A673 (cell line): Measurements from ENCODE around the gene PRDM4. TPM values are rescaled to one million over a fixed set of nuclear protein-coding genes. Genes with fewer than 3 reads are reported as not detected.

ENCODE experiments used
- BruUV-seq: library from RNA; stranded (reverse); fragments of 400-500 nt; replicated peaks from 2 replicates; lab custom pipeline; 2021; lab: Mats Ljungman, UMichigan
- CTCF ChIA-PET: fragments of 300-600 bp; sonication (Branson Sonifier 250); formaldehyde crosslinking; loops from one replicate; lab custom pipeline; 2022; ENCODE audit warnings: antibody characterized with exemption; lab: Charles Lee
- POLR2A ChIA-PET: fragments of 300-600 bp; sonication (Branson Sonifier 250); formaldehyde crosslinking; loops from one replicate; lab custom pipeline; 2022; ENCODE audit warnings: antibody characterized with exemption; ENCODE audit not compliant: low non-redundant PET; lab: Charles Lee
- DNase-seq: peaks from one replicate; pipeline ENCODE4 v3.0.0-alpha.2; 2015; ENCODE audit warnings: low spot score
- H3K27ac ChIP-seq: fragments of 200-600 bp; sonication (generic); 2 replicates; pipeline ENCODE4 v1.5.1; 2016; ENCODE audit warnings: mixed run types, low read depth, mild to moderate bottlenecking, mixed read lengths, antibody characterized with exemption, low read length; ENCODE audit not compliant: poor library complexity, severe bottlenecking
- H3K27me3 ChIP-seq: fragments of 200-600 bp; sonication (generic); replicated peaks from 2 replicates; pipeline ENCODE4 v1.6.1; 2017; ENCODE audit warnings: mixed run types, low read depth, mild to moderate bottlenecking, mixed read lengths, antibody characterized with exemption, low read length; ENCODE audit not compliant: insufficient read depth, poor library complexity
- H3K36me3 ChIP-seq: fragments of 200-600 bp; sonication (generic); 2 replicates; pipeline ENCODE4 v1.6.1; 2016; ENCODE audit warnings: mixed run types, mild to moderate bottlenecking, mixed read lengths, antibody characterized with exemption, low read length; ENCODE audit not compliant: insufficient read depth, poor library complexity, severe bottlenecking
- H3K4me1 ChIP-seq: fragments of 200-600 bp; sonication (generic); 2 replicates; pipeline ENCODE4 v1.6.1; 2017; ENCODE audit warnings: mixed run types, mild to moderate bottlenecking, mixed read lengths, antibody characterized with exemption, low read length; ENCODE audit not compliant: insufficient read depth, poor library complexity, severe bottlenecking
- H3K4me3 ChIP-seq: fragments of 200-600 bp; sonication (generic); 2 replicates; pipeline ENCODE4 v1.5.1; 2016; ENCODE audit warnings: low read depth, mixed run types, mild to moderate bottlenecking, mixed read lengths, low read length; ENCODE audit not compliant: poor library complexity, severe bottlenecking
- H3K9me3 ChIP-seq: fragments of 200-600 bp; sonication (generic); 2 replicates; pipeline ENCODE4 v1.6.1; 2016; ENCODE audit warnings: mixed run types, low read depth, mild to moderate bottlenecking, mixed read lengths, antibody characterized with exemption, low read length; ENCODE audit not compliant: poor library complexity, severe bottlenecking
- EZH2 ChIP-seq: fragments of 200-600 bp; sonication (generic); IDR thresholded peaks from 2 replicates; pipeline ENCODE4 v1.6.1; 2017; ENCODE audit warnings: borderline replicate concordance, low read depth, mild to moderate bottlenecking, mixed read lengths, antibody characterized with exemption, low read length; ENCODE audit not compliant: poor library complexity, severe bottlenecking
- intact Hi-C: fragments of 100-400 bp; cut with micrococcal nuclease; formaldehyde crosslinking; loops from one replicate; pipeline ENCODE4 v1.10.0; 2022; ENCODE audit not compliant: unreplicated experiment
- total RNA-seq: library from RNA; stranded (reverse); gene quantifications from 2 replicates; pipeline ENCODE4 v1.2.3, GENCODE V29; 2021
- TF ChIP-seq, protein P1 (sequence below): fragments of 300-800, 200-600 bp; sonication (generic); conservative IDR thresholded peaks from 2 replicates; pipeline ENCODE4 v1.5.1; 2017; ENCODE audit warnings: low read depth, mild to moderate bottlenecking, antibody characterized with exemption, low read length, moderate library complexity, mixed read lengths

The PRDM4 gene
- total RNA-seq, 1 experiment from 2014 or later = 31.5 TPM

DNA sequence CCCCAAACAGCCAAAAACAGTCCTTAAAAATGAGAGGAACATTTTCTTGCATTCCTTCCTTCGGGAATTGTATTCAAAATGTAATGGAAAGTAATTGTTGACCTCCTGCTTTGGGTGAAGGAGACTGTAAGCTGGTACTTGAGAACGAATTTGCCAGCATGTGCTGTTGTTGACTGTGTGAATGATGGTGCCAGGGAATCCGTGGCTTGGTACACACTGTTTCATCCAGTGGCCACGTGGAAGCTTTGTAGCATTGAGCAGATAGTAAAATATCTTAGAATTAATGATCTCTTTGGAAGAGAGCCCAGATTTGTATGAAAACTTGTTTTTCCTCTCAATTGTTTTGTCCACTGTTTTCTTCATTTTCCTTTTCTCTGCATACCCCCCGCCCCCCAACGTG is 15.2 kb upstream of the PRDM4 start:
- intact Hi-C loops = no loop called here
- no peak overlapping the region for H3K4me3 ChIP-seq

GRCh38 chr12:107775093-107775721 is 14.3 kb upstream of the PRDM4 start:
- POLR2A ChIA-PET = no interaction called here
- intact Hi-C loops = no loop called here
- TF ChIP-seq, protein P1, sequence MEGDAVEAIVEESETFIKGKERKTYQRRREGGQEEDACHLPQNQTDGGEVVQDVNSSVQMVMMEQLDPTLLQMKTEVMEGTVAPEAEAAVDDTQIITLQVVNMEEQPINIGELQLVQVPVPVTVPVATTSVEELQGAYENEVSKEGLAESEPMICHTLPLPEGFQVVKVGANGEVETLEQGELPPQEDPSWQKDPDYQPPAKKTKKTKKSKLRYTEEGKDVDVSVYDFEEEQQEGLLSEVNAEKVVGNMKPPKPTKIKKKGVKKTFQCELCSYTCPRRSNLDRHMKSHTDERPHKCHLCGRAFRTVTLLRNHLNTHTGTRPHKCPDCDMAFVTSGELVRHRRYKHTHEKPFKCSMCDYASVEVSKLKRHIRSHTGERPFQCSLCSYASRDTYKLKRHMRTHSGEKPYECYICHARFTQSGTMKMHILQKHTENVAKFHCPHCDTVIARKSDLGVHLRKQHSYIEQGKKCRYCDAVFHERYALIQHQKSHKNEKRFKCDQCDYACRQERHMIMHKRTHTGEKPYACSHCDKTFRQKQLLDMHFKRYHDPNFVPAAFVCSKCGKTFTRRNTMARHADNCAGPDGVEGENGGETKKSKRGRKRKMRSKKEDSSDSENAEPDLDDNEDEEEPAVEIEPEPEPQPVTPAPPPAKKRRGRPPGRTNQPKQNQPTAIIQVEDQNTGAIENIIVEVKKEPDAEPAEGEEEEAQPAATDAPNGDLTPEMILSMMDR = no peak
- TF ChIP-seq EZH2 = peak; percentile 9
- DNase-seq = no peak
- Histone ChIP-seq H3K27ac (no peak overlapping the region), H3K4me3 (no peak overlapping the region), H3K36me3 (no peaks in the 10 kb centered on the region), H3K4me1 (no peaks in the 10 kb centered on the region), H3K9me3 (no peaks in the 10 kb centered on the region), H3K27me3 (peaks cover 85% of the 10 kb centered on the region)
- no TSS peak for BruUV-seq
- CTCF ChIA-PET = no interaction called here

More for the DNA sequence above, 15.2 kb upstream of the PRDM4 start:
- Histone ChIP-seq H3K27me3 (peaks cover 83% of the 10 kb centered on the region), H3K36me3 (no peaks in the 10 kb centered on the region), H3K4me1 (no peaks in the 10 kb centered on the region), H3K9me3 (no peaks in the 10 kb centered on the region), H3K27ac (no peak overlapping the region)
- ChIA-PET CTCF (no interaction called here), POLR2A (no interaction called here)
- BruUV-seq = no TSS peak
- DNase-seq = no peak
- TF ChIP-seq, protein P1 = no peak
- TF ChIP-seq EZH2 = no peak

DNA sequence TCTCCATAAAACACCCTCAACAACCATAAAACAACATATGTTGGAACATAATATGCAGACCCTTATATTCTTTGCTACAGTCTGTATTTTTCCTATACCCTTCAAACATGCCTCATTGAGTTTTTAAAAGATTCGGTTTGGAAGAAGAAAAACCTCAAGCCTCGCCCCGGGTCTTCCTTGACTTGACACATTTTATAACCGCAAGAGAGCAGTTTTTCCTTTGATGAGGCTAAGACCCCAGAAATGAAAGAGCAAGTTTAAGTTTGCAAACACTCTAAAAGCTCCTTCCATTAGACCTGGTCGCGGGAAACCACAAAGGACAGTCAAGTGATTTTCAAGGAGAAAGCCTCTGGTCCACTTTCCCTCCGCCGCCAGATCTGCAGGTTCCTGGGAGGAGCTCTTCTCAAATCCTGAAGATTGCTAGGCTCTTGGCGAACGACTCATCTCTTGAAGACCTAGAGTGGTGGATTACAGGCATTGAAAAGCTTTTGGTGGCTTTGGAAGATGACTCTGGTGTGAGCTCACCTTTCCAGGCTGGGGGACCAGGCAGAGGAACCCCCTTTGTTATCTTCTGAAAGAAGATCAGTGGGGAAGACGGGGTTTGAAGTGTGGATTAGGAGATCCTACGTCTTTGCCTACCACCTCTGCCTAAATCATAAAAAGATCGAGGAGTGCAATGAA is 13.6 kb upstream of the PRDM4 start, which contains the start of gene ASCL4:
ASCL4 (plus strand) TSS at position 356 of the 681 bp plus-strand sequence. CDS start 515 bp downstream, outside the sequence.
- Histone ChIP-seq H3K4me1 (no peaks in the 10 kb centered on the region), H3K9me3 (no peaks in the 10 kb centered on the region), H3K27ac (no peak within 1 kb of the TSS), H3K4me3 (no peak within 1 kb of the TSS), H3K36me3 (no peaks in the 10 kb centered on the region), H3K27me3 (peaks cover 87% of the 10 kb centered on the region)
- intact Hi-C loops = no loop called here
- ChIA-PET POLR2A (no interaction called here), CTCF (no interaction called here)
- DNase-seq = no peak
- no TSS peak for BruUV-seq
- TF ChIP-seq, protein P1 = no peak
- TF ChIP-seq EZH2 = no peak
